NCI-H524 (cell line): ENCODE data around the gene PRRT4.
A peak's percentile ranks its signal among the peaks of the same experiment; 100 is the strongest.

Source experiments
- DNase-seq, 2 experiments: peaks; one replicate each; lab custom pipeline; 2025; lab: John Stamatoyannopoulos, UW

The PRRT4 gene

DNA sequence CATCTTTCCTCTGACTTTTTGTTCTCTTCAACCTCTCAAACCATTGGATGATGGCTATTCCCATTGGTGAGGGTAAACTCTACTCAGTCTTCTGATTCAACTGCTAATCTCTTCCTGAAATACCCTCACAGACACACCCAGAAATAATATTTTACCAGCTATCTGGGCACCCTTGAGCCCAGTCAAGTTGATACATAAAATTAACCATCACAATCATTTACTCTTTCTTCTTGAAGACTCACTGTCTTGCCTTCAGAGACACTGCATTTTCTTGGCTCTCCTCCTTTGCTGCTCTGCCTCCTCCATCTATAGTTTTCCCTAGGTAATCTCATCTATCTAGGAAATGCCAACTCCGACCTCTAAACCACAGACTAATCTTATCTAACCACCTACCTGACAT lies 12.6 kb upstream of the PRRT4 start:
- no peak for DNase-seq

- no peak for DNase-seq
Measured at GRCh38 chr7:128373606-128374005, 12.1 kb upstream of the PRRT4 start.

- DNase-seq: no peak
Measured at GRCh38 chr7:128370491-128370890, 9.0 kb upstream of the PRRT4 start.

DNA sequence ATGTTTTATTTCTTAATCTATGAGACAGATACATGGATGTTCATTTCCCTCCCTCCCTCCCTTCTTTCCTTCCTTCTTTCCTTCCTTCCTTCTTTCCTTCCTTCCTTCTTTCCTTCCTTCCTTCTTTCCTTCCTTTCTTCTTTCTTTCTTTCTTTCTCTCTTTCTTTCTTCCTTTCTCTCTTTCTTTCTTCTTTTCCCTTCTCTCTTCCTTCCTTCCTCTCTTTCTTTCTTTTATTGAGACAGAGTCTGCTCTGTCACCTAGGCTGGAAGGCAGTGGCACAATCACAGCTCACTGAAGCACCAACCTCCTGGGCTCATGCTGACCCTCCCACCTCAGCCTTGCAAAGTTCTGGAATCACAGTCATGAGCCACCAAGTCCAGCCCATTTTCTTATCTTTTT lies 5.5 kb upstream of the PRRT4 start:
- no peak for DNase-seq

- no peak for DNase-seq
Measured at GRCh38 chr7:128366300-128366699, 4.8 kb upstream of the PRRT4 start.

DNA sequence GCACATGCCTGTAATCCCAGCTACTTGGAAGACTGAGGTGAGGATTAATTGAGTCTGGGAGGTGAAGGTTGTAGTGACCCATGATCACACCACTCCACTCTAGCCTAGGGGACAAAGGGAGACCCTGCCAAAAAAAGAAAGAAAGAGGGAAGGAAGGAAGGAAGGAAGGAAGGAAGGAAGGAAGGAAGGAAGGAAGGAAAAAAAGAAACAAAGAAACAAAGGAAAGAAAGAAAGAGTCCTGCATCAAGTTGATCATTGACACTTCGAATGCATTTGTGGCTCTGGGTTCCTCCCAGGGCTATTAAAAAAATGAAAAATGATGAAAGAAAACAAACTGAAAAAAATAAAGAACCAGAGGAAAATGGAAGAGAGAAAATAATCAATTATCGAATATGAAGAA lies 3.9 kb upstream of the PRRT4 start:
- DNase-seq: no peak

- no peak for DNase-seq
Measured at GRCh38 chr7:128364166-128364870, 2.8 kb upstream of the PRRT4 start.

DNA sequence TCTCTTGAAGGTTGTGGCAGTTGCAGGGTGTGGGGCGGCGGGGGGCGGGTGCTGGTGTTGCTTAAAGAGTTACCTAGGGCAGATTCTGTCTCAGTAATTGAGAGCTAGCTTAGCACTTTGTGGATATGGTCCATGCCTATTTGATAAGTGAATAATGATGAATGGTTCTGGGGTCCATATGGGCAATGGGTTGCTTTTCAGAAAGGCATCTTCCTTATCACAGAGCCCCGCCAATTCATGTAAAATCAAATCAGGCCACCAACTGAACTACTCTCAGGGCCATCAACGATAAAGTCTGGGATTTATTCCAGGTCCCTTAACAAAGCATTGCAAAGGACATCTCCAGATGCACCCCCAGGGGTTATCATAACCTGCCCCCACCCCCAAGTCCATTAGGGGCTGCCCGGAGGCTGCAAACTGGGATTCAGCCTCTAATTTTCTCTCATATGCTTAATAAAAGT lies 1.8 kb upstream of the PRRT4 start:
- DNase-seq: no peak

DNA sequence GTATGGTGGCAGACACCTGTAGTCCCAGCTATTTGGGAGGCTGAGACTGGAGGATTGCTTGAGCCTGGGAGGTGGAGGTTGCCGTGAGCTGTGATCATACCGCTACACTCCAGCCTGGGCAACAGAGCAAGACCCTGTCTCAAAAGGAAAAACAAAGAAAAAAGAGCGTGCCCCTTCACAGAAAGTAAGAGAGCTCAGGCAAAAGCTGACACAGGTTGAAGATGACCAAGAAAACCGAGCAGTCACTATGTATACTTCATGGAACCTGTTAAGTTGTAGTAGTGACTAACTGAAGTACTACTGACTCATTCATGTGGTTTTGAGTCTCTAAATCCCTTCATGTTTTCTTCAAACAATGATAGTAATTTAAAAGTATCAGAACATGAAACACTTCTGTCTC lies 1.2 kb upstream of the PRRT4 start:
- DNase-seq: no peak

- DNase-seq: no peak
Measured at GRCh38 chr7:128360359-128360678, 1.2 kb downstream of the PRRT4 start.

DNA sequence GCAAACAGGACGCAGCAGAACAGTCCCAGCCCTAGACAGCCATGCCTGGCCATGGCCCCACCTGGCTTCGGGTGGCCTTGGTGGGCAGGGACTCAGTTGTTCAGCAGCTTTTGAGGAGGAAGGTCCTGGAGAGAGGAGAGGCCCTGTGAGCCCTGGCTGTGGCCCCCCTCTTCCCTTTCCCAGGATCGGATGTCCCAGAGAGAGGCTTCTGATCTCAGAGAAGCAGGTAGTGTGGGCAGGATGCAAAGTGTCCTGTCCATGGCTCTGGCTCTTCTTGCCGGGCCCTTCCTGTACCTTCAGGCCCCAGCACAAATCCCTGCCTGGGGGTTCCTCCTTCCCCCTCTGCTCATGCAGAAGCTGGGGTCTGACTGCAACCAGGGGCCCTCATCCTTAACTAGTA lies 1.6 kb downstream of the PRRT4 start:
- no peak for DNase-seq

- no peak for DNase-seq
Measured at GRCh38 chr7:128359336-128359735, 2.2 kb downstream of the PRRT4 start.

DNA sequence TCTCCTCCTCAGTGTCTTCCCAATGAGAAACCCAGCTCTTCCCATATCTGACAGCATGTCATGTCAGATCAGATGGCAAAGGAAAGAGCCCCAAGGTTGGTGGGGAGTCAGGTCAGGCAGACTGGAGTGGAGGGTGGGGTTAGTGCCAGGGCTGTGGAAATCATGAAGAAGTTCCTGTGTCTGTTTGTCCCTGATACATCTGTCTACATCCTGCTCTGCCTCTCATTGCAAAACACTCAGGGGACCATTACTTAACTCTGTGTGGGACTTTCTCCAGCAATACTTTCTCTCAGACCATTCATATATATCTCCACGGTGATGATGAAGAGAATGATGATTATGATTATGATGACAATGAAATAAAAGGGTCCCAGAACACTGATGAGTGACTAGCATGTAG lies 3.3 kb downstream of the PRRT4 start:
- DNase-seq: no peak

DNA sequence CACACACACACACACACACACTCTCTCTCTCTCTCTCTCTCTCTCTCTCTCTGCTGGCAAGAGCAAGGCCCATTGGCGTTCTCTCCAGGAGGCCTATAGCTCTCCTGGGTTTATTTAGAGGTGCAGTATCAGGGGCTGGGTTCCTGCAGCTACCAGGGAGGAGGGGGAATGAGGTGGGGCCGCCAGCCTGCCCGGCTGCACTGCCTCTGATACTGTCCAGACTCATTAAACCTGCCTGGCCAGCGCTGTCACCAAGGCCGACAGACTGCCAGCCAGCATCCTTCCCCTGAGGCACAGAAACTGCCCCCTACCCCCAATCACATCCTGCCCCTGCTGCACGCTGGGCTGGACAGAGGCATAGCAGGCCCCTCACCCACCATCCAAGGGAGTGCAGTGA lies 4.3 kb downstream of the PRRT4 start:
- DNase-seq: no peak

DNA sequence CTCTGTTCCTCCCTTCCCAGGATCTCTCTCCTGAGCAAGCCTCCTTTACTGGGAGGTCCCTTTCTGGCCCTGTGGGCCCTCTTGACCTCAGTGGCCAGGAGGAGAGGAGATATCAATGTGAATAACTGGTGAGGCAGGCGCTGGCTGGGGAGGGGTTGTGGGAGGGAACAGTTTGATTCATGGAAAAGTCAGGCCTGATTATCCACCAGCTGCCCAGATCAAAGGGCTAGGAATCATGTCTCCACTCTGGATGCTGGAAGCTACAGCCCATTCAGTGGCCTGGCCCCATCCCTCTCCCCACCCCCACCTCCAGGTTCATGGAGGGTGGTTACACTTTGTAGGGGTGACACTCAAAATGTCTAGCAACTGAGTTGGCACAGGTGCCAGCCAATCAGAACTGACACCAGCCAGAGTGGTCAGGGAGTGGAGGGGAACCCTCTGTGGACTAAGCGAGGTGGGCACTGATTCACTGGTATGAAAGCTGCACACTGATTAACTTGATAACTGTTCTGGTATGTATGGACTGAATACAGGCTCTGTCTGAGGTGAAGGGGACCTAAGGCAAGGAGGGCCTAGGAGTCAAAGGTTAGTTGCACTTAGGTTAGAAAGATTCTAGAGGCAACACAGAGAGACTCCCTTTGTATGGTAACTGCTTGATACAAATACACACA lies 4.8 kb downstream of the PRRT4 start:
- DNase-seq: no peak

- DNase-seq: no peak
Measured at GRCh38 chr7:128353610-128354009, 7.9 kb downstream of the PRRT4 start.

GRCh38 chr7:128353189-128353588 lies 8.3 kb downstream of the PRRT4 start:
- no peak for DNase-seq

GRCh38 chr7:128352636-128353035 lies 8.9 kb downstream of the PRRT4 start:
- no peak for DNase-seq

GRCh38 chr7:128352153-128352537 lies 9.3 kb downstream of the PRRT4 start:
- DNase-seq: peak in 1 of 2 experiments; percentile 49

DNA sequence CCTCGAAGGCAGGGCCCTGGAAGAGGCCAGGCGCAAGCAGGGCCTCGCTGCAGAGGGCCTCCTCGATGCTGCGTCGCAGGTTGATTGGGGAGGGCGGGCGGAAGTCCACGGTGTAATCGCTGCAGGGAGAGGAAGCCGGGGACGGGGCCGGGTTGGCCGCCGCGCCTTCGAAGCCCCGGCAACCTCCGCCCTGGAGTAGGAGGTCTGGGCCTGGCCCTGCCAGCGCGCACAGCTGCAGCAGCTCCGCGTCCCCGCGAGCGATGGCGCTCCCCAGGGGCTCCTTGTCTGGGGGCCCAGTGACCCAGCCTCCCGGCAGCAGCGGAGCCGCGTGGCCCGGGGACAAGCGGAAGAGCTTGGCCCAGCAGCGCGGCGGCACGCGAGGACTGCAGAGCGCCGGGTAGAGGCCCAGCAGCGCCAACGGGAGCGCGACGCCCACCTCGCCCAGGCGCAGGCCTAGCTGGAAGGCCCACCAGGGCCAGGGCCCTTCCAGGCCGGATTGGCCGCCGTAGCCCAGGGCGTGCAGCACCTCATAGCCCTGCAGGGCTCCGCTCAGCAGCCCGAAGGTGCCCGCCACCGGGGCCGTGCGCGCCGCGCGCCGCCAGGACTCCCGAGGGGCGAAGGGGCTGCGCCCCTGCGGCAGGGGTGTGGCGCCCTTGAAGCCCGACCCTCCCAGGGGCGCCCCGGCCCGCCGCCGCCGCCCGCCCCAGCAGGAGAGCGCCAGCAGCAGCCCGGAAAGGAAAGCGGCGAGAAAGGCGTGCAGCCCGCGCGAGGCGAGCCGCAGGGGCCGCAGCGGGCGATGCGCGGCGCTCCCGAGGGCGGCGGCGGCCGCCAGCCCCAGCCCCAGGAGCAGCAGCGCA lies 10.0 kb downstream of the PRRT4 start:
- no peak for DNase-seq

DNA sequence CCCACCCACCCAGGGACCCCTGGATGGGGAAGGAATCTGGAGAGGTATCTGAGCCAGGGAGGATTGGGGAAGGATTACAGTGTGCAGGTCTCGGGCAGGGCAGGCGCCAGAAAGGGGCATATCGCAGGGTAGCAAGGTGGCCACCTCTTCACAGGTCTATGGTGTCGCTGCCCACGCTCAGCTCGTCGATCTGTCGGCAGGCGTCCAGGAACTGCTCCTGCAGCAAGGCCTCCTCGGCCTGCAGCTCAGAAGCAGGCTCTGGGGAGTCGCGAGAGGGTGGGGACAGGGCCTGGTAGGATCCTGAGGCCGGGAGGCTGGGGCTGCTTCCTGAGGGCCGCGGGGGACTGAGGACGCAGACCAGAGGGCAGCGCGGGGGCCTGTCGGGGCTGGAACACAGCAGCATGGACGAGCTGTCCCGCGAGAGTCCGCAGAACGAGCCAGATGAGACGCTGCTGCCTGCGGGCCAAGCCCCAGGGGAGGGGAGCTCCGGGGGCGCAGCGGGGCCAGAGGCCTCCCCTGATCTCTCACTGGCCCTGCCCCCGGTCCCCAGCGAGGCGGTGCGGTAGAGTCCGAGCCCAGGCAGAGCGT lies 10.7 kb downstream of the PRRT4 start:
- no peak for DNase-seq

- no peak for DNase-seq
Measured at GRCh38 chr7:128349466-128349825, 12.0 kb downstream of the PRRT4 start.

DNA sequence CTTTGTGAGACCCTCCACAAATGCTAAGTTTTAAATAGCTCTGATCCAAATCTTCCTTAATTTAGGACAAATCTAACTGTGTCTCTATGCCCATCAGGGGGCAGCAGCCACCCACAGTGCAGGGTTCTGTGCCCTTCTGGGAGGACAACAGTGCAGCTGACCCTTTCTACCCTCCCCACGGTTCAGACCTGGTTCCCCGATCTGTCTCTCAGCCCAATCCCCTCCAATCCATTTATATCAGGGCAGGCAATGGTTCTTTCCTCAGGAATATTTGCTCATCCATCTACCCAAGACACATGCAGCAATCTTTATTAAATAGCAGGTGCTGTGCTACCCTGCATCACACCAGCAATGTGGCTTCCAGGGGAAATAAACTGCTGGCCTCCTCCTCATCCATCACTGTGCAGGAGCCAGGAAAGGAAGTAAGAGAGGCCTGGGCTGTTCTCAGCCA lies 13.8 kb downstream of the PRRT4 start:
- peak; percentile 43 to 66 for DNase-seq
